ENCODE results near the gene GATA5.
"Not testable (repeated sequence)": the region's sequence is repeated elsewhere in the genome, so short reads cannot be mapped to it uniquely, and the experiment has no call there.

The GATA5 gene

GRCh38 chr20:62504323-62504722 lies 28.5 kb upstream of the GATA5 start:
- no peak for DNase-seq

- DNase-seq, result no peak
Measured at GRCh38 chr20:62503401-62504178, 27.8 kb upstream of the GATA5 start.

GRCh38 chr20:62502496-62503095 lies 26.8 kb upstream of the GATA5 start:
- no peak for DNase-seq

GRCh38 chr20:62501801-62502495 lies 26.2 kb upstream of the GATA5 start:
- peak; percentile 76 for DNase-seq

GRCh38 chr20:62500237-62500864 lies 24.6 kb upstream of the GATA5 start:
- peak; percentile 84 for DNase-seq

- DNase-seq, result no peak
Measured at GRCh38 chr20:62499758-62500236, 24.0 kb upstream of the GATA5 start.

- no peak for DNase-seq
Measured at GRCh38 chr20:62498874-62499273, 23.1 kb upstream of the GATA5 start.

- peak; percentile 49 for DNase-seq
Measured at GRCh38 chr20:62496568-62497218, 20.9 kb upstream of the GATA5 start.

GRCh38 chr20:62495749-62496567 lies 20.2 kb upstream of the GATA5 start:
- DNase-seq, result no peak

- no peak for DNase-seq
Measured at GRCh38 chr20:62494980-62495748, 19.4 kb upstream of the GATA5 start.

- DNase-seq, result no peak
Measured at GRCh38 chr20:62494537-62494936, 18.7 kb upstream of the GATA5 start.

- no peak for DNase-seq
Measured at GRCh38 chr20:62493886-62494285, 18.1 kb upstream of the GATA5 start.

- no peak for DNase-seq
Measured at GRCh38 chr20:62493253-62493885, 17.6 kb upstream of the GATA5 start.

GRCh38 chr20:62492711-62493110 lies 16.9 kb upstream of the GATA5 start:
- no peak for DNase-seq

- not testable (repeated sequence) for DNase-seq
Measured at GRCh38 chr20:62490783-62491182, 15.0 kb upstream of the GATA5 start.

GRCh38 chr20:62489932-62490263 lies 14.1 kb upstream of the GATA5 start:
- no peak for DNase-seq

- DNase-seq, result no peak
Measured at GRCh38 chr20:62489186-62489931, 13.6 kb upstream of the GATA5 start.

- no peak for DNase-seq
Measured at GRCh38 chr20:62488470-62488869, 12.7 kb upstream of the GATA5 start.

GRCh38 chr20:62487561-62488354 lies 12.0 kb upstream of the GATA5 start:
- DNase-seq, result no peak

All from activated naive CD4-positive, alpha-beta T cell treated with anti-CD3 and anti-CD28 coated beads, Interleukin-2, amount 50 U/mL, for 16 hours (primary cell).